Fibroblast of peridontal ligament (primary cell): ENCODE measurements around the gene CIZ1.

Source experiments
- DNase-seq: peaks from one replicate; pipeline ENCODE4 v3.0.0-alpha.2; 2010; ENCODE audit errors: extremely low read depth

The CIZ1 gene

DNA sequence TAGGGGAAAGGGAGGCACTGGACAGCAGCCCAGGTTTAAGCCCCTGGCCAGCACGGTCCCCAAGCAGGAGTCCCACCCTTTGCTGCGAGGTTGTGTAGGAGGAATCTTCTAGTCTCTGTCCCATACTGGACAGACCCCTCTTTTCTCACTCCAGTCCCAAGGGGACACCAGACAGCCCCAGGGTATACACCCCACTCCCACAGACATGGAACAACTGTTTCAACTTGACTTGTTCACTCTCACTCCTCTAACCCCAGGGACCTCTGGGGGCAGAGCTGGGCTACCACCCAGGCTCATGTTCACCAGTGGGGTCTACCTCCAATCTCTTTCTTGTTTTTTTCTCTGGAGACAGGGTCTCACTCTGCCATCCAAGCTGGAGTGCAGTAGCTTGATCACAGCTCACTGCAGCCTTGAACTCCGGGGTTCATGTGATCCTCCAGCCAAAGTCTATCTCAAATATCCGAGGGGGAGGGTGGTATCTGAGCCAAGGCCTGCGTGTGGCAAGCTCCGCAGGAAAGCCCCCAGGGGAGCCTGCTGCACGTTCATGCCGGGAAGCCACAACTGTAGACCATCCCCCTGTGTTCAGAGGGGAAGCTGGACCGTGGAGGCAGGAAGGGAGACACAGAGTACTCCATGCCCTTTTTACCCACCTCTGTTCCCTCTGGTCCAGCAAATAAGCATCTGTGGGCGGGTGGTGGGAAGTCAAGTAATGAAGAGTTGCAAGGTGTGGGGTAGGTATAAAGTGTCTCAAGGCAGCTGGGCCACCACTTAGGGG is 65.6 kb downstream of the CIZ1 start:
- DNase-seq, result peak; percentile 23

DNA sequence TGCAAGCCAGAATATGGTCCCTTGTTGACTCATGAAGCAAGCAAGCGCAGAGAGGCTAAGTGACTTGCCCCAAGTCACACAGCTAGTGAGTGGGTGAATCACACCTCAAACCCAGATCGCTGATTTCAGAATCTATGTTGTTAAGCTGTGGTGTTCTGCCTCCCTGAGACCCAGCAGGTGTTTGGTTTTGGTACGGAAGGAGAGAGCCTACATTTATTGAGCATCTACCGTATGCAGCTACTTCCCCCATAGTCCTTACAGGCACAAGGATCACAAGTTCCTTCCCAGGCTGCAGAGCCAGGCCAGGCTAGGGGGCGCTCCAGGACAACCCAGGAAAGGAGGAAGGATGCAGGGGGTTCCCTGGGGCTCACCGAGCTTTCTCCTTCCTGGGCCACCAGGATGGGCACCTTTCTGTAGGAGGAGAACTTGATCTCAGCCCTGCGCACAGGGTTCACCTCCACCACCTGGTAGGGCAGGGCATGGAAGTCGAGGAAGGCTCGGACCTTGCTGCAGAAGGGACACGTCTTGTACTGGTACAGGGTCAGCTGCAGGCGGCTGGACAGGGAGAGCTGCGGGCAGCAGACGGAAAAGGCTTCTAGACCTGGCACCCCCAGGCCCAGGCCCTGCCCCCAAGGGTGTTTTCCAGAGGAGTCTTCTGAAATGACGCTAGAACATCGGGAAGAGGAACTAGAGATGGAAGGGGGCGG is 66.3 kb downstream of the CIZ1 start:
- DNase-seq, result peak; percentile 37

DNA sequence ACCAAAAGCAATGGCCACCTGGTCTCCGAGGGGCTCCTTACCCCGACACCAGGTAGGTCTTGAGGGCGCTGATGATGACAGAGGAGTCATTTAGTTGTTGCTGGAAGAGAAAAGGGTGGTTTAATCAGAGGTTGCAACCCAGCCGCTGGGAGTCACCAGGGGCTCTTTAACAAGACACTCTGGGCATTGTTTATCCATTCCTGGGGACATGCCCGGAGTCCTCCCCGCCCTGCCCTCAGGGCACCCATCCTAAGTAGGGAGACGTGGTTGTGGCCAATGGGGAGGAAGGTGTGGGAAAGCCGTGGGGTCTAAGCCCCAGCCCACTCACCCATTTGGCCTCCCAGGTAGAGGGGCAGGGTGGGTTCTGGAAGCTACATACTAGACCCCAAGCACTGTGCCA is 66.9 kb downstream of the CIZ1 start:
- DNase-seq, result no peak

DNA sequence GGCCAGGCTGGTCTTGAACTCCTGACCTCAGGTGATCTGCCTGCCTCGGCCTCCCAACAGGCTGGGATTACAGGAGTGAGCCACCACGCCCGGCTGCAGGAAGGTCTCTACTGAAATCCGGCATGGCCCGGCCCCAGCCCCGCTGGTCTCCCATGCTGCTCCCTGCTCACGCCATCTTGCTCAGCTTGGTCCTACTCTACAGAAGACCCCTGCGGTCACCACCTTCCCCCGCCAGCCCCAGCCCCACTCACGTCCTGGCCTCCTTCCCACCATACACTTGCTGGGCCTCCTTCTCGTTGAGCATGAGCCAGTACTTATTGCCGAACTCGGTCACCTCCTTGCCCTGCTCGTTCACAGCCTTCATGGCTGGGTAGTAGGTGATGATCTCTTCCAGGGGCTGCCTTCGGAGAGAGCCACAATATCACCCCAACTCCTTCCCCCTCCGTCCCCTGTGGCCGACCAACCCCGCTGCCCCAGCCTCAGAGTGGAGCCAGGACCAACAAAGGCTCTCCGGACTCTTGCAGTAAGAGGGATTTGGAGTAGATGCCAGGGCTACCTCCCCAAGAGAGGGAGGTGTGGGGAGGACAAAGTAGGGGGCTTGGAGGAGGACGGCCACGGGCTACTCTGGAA is 67.8 kb downstream of the CIZ1 start:
- no peak for DNase-seq

DNA sequence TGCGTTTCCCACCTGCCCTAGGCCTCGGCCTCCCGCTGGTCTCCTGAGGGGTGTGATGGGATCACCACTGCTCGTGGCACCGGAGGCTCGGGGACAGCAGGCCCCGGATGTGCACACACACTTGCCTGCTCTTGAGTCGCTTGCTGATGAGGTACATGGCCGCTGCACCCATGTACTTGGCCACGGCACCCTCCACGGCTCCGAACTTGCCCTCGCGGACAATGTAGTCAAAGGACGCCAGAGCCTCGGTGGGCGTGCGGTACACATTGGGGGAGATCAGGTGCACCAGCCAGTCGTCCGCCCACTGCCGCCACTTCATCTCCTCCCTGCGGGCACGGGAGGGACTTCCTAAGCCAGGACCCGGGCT is 68.6 kb downstream of the CIZ1 start:
- DNase-seq, result no peak

DNA sequence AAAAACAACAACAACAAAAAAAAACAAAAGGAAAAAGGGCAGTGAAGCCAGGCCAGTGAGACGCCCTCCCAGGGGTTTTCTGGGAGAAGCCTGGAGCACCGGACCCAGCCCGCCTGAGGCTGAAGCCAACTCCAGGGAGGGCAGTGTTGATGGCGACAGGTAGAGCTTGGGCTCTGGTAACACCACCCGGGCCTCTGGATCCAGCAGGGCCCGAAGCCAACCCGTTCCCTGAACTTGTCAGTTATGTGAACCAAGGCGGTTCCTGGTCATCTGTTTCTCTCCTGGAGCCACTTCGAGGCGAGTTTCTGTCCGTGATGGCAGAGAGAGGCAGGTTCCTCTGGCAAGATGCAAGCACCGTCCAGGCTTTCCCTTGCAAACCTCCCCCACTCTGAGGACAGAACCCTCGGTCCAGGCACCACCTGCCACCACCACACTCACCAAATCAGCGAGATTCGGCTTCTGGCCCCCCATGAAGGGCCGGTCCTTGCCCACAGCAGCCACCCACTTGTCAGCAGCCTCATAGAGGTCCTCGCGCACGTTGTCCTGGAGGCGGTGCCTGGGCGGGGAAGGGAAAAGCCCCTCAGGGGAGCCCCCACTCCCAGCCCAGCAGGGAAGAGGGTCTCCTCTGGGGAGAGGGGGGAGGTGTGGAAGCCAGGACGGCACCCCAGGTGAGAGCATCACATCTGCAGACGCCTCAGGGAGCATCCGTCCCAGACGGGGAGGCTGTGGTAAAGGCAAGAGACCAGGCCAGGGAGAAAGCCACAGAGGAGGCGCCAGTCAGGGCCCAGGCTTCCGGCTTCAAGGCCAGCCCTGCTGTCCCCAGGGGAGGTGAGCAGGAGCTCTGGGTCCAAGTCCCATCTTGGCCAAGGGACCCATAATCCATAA is 69.2 kb downstream of the CIZ1 start:
- no peak for DNase-seq

DNA sequence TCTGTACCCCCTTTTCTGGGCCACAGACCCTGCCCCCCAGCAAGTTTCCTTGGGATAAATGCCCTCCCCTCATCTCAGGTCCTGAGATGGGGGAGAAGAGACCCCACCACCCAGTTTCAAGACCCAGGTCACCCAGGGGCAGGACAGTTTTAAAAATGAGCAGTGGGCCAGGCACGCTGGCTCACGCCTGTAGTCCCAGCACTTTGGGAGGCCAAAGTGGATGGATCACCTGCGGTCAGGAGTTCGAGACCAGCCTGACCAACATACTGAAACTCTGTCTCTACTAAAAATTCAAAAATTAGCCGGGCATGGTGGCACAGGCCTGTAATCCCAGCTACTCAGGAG is 69.9 kb downstream of the CIZ1 start:
- DNase-seq, result no peak

DNA sequence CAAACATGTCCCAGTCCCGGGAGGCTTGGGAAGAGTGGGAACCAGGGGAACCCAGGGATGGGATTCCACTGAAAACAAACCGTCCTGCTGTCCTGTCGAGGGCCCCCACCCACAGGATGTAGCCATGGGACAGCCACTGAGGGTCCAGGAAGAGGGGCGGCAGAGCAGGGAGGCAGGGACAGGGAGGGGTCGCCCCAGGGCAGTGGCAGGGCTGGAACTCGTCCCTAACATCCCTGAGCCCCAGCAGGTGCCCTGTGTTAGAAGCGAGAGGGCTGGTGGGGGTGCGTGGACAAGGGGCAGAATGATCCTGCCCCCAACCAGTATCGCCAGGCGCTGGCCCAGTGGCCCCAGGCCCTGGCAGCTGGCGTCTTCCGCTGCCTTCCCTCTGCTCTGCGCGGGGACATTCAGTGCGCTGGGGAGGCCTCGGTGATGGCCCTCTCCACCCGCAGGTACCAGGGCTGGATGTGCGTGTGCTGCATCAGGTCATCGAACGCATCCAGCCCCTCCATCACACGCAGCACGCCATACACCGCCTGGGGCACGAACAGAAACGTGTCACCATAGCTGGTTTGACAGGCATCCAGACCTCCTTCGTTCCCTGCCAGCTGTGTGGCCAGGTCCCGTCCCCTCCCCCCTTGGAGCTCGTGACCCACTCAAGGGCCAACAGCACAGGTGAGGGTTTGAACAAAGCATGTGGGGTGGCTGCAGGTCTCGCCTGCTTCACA is 70.5 kb downstream of the CIZ1 start:
- no peak for DNase-seq

DNA sequence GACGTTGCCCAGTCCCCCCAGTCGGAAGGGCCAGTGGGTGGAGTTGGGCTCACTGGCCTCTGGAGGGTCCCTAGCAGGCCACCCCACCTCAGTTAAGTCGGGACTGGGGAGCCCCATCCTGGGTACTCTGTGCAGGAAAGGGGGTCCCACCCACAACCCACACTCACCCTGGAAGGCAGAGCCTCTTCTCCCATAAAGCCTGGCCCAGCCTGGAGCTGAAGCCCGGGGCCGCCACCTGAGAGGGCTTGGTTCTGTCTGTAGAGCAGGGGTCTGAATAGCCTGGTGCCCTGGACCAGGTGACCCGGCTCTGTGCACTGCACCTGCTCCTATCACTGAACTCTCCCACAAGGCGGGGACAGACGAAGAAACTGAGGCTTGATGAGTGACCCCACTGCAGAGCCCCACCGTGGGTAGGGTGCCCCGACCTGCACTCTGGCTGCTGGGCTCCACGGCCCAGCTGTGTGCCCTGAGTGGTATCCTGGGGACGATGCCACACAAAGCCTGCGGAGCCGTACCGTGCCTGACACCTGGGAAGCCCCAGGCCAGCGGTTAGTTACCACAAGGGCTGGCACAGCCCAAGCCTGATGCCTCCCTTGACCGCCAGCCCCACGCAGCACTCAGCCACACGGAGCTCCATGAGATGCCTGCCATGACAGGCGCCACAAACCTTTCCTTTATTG is 71.2 kb downstream of the CIZ1 start:
- DNase-seq, result no peak

DNA sequence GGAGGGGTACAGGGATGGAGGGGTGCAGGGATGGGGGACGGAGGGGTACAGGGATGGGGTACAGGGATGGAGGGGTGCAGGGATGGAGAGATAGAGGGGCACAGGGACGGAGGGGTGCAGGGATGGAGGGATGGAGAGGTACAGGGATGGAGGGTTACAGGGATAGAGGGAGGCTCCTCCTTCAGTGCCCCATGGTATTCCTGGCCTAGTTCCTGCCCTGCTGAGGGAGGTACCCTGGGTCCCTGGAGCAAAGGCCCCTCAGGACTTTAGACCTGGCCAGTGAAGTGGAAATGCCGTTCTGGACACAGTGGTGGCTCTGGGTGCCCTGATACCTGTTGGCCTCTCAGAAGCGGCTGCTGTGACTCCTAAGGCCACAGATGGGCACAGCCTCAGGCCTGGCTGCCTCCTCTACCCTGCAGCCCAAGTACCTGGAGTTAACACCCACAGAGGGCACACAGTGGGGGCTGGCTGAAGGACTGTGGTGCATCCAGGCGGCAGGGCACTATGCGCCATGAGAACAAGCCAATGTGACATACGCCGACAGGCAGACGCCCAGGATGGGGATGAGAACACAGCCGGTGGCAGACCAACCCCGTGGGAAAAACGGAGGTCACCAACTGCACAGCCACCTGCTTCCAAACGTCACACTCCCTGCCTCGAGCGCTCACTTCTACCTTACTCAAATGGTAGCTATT is 72.3 kb downstream of the CIZ1 start:
- no peak for DNase-seq

DNA sequence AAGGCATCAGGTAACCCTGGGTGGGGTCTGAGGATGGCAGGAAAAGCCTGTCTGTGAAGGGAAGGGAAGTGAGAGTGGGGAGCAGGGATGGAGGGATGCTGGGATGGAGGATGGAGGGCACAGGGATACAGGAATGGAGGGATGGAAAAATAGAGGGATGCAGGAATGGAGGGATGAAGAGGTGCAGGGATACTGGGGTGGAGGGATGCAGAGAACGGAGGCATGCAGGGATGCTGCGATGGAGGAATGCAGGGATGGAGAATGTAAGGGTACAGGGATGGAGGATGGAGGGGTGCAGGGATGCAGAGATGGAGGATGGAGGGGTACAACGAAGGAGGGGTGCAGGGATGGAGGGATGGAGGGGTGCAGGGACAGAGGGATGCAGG is 72.9 kb downstream of the CIZ1 start:
- DNase-seq, result no peak

DNA sequence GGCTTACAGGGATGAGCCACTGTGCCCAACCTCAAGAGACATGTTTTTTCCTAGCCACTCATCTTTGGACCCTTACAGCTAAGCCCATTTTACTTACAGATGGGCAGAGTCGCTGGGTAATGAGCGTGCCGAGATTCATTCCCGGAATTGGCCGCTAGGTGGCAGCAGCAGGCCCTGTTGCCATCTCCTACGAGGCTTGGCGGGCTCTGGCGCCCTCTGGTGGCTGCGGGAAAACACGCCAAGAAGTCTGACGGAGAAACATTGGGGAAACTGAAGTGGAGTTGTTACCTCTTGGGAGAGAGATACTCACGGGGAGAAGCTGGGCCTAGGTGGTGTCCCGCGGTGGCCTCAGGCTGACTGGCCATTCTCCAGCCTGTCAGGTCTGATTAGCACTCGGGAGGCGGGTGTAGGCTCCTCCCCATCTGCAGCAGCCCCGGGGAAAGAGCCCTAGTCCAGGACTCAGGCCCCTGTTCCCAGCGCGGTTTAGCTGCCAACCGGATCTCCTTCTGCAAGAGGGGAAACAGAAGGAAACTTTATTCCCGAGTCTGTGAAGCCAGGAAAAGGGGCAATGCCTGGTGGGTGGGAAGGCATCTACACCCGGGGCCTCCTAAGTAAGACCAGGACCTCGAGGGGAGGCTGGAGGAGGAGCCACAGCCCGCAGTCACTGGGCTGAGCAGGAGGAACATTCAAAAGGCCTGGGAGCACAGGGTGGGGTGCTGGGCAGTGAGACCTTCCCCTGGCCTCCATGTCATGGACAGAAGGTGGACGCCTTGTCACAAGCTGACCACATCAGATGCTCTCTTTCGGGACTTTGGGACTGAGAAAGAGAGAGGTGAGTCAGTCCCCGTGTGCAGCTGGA is 73.5 kb downstream of the CIZ1 start:
- DNase-seq, result peak; percentile 87

DNA sequence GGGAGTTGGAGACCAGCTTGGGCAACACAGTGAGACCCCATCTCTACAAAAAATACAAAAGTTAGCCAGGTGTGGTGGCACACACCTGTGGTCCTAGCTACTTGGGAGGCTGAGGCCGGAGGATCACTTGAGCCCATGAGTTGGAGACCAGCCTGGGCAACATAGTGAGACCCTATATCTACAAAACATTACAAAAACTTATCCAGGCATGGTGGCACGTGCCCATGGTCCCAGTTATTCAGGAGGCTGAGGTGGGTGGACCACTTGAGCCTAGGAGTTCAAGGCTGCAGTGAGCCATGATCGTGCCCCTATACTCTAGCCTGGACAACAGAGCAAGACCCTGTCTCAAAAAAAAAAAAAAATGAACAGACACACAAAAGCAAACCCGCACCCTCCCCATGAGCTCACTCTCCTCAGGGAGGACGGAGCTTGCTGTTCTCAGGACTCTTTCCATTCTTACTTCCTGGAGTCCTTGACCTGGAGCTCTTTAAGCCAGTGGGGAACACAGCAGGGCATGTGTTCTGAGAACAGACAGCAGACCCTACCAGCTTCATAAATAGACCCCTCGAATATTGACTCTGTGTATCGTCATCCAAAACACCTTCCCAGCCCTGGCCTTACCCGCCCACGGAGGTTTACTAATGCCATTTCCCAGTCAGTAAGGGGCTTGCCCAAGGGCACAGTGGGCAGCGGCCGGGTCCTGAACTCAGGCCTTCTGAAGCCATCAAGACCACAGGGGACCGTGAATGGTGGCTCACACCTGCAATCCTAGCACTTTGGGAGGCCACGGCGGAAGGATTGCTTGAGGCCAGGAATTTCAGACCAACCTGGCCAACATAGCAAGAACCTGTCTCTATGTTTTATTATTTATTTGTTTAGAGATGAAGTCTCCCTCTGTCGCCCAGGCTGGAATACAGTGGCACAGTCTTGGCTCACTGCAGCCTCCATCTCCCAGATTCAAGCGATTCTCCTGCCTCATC is 75.0 kb downstream of the CIZ1 start:
- no peak for DNase-seq
